GM10248 (cell line): ENCODE measurements around the gene PPP3R1.

Experiments used
- CTCF ChIA-PET: fragments of 300-600 bp; sonication (Branson Sonifier 250); formaldehyde crosslinking; extraction: SDS; loops from one replicate; lab custom pipeline; 2021; ENCODE audit warnings: antibody characterized with exemption; lab: Yijun Ruan, JAX
- POLR2A ChIA-PET: fragments of 350-650 bp; sonication (Branson Sonifier 250); formaldehyde crosslinking; extraction: SDS; loops from one replicate; lab custom pipeline; 2020; ENCODE audit warnings: antibody characterized with exemption; lab: Yijun Ruan, JAX
- DNase-seq: peaks from one replicate; pipeline ENCODE4 v3.0.0; 2012; ENCODE audit errors: extremely low spot score
- CTCF ChIP-seq: IDR thresholded peaks from 2 replicates; pipeline ENCODE4 v1.5.1; 2012; ENCODE audit warnings: mild to moderate bottlenecking, low read depth; ENCODE audit errors: extremely low read depth, missing control alignments, control extremely low read depth

PPP3R1 gene

DNA sequence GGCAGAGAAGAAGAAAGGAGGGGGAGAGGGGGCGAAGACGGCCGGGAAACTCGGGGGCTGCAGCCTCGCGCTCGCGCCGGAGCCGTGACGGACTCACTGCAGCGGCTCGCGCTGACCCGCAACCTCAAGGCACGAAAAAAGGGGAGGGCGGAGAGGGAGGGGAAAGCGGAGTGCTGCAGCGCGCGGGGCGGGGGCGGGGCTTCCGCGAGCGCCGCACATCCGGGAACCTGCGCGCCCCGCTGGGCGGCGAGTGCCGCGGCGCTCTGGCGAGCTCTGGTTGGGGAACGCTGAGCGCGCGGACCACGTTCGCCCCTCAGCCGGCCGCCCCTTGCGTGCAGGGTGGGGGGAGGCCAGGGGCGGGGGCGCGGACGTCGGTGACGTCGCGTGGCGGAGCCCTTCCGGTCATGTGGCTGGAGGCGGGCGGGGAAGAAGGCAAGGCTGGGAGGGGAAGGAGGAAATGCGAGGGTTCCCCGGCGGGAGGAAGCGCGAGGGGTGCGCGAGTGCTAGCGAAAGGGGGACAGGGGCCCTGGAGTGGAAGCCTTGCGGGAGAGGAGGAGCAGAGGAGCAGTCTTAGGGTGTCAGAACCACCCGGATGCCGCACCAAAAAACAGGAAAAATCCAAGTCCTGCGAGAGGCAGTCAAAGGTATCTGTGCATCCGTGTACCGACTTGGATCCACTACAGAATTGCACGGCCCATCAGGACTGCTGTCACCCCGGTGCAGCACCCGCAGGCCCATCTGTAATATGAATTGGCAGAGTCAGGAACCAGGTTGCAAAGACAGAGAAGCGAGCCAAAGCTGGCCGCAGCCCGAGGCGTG, at the start of gene PPP3R1:
Gene PPP3R1 (minus strand): TSS at position 133 of the 819 bp plus-strand sequence. CDS start 405 bp downstream, outside the sequence.
- CTCF ChIA-PET, result interaction anchor here (1.0 to 2.7 kb wide), 7 partner anchors 13 to 188 kb away, joined by 3 to 11 read pairs (median 5); no protein-coding TSS in a partner anchor
- TF ChIP-seq CTCF, result no peak
- peak; percentile 95 for DNase-seq
- POLR2A ChIA-PET, result interaction anchor here (0.9 kb wide), 1 partner anchor 13 kb away, joined by 3 read pairs; no protein-coding TSS in a partner anchor

DNA sequence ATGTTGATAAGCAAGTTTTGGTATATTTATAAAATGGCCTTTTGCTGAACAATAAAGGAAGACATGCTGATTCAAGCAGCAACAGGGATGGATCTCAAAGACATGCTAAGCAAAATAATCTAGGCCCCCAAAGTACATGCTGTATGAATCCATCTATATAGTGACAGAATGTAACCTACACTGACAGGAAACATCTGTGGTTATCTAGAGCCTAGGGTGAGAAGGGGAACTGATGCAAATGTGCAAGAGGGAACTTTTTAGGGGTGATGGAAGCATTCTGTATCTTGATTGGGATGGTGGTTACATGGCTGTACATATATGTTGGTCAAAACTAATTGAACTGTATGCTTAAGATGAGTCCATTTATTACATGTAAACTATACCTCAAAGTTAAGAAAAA, 43.2 kb upstream of the PPP3R1 start:
- DNase-seq, result no peak
- ChIA-PET POLR2A (no interaction called here), CTCF (interaction anchor here (0.7 to 6.6 kb wide), 5 partner anchors 11 to 110 kb away, joined by 3 to 50 read pairs (median 3); no protein-coding TSS in a partner anchor)
- TF ChIP-seq CTCF, result no peak

- ChIA-PET CTCF (interaction anchor here (1.0 to 6.6 kb wide), 7 partner anchors 11 to 109 kb away, joined by 3 to 50 read pairs (median 3); no protein-coding TSS in a partner anchor), POLR2A (no interaction called here)
- no peak for TF ChIP-seq CTCF
- no peak for DNase-seq
Measured at GRCh38 chr2:68294913-68295312, 42.6 kb upstream of the PPP3R1 start.

DNA sequence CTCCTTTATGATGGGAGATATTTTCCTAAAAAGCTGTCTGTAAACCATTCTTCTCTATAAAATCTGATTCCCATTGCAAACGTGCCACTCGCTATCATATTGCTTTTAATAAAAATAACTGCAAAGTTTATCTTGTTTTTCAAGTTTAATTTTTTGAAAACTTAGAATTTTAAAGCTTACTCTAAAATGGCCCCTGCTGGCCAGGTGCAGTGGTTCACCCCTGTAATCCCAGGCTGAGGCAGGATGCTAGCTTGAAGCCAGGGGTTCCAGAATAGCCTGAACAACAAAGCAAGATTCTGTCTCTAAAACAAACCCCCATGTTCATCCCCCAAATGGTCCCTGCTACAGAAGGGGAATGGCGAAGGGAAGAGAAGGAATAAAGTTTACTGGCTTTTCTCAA, 41.9 kb upstream of the PPP3R1 start:
- ChIA-PET CTCF (interaction anchor here (0.7 to 6.6 kb wide), 8 partner anchors 10 to 101 kb away, joined by 3 to 50 read pairs (median 4); no protein-coding TSS in a partner anchor), POLR2A (no interaction called here)
- TF ChIP-seq CTCF, result no peak
- no peak for DNase-seq

DNA sequence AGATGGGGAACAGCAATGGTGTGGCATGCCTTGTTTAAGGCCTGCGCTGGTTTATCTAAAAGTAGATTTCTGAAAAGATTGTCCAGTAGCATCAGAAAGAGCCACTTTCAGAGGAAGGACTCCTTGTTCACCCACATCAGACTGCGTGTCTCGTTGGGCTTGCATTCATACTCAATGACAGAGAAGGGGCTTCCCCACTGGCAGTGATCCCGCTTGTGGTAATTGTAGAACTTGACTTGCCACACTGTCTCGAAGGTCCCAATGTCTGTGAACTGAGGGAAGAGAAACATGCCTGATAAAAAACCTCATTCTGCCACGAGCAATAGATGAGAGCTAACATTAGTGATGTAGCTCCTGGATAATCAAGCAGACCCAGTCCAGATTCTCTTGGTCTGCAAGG, 41.4 kb upstream of the PPP3R1 start:
- CTCF ChIA-PET, result interaction anchor here (0.7 to 6.6 kb wide), 7 partner anchors 11 to 101 kb away, joined by 3 to 50 read pairs (median 4); no protein-coding TSS in a partner anchor
- no peak for TF ChIP-seq CTCF
- no peak for DNase-seq
- POLR2A ChIA-PET, result no interaction called here

DNA sequence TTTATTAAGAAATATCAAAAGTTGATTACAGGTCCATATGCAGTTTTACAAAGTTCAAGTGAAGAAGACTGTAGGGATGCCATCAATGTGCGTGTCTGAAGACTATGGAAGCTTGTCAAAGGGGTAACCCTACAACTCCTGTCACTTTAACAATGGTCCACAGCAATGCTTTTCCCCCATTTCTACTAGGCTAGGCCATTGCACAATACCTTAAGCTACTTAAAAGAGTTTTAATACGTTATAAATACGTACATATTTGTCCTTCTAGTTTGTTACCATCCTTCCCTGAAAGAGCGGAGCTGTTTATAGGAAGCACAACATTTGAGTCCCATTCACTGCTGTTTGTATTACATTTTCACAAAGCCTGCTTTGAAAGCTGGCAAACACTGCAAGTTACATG, 40.7 kb upstream of the PPP3R1 start:
- CTCF ChIA-PET, result interaction anchor here (0.8 to 6.6 kb wide), 11 partner anchors 10 to 170 kb away, joined by 3 to 50 read pairs (median 4); no protein-coding TSS in a partner anchor
- DNase-seq, result no peak
- POLR2A ChIA-PET, result no interaction called here
- no peak for TF ChIP-seq CTCF
